ENCODE measurements around the gene ACER3.

GRCh38 chr11:76814414-76814813 lies 46.3 kb upstream of the ACER3 start:
- TF ChIP-seq, protein P1, sequence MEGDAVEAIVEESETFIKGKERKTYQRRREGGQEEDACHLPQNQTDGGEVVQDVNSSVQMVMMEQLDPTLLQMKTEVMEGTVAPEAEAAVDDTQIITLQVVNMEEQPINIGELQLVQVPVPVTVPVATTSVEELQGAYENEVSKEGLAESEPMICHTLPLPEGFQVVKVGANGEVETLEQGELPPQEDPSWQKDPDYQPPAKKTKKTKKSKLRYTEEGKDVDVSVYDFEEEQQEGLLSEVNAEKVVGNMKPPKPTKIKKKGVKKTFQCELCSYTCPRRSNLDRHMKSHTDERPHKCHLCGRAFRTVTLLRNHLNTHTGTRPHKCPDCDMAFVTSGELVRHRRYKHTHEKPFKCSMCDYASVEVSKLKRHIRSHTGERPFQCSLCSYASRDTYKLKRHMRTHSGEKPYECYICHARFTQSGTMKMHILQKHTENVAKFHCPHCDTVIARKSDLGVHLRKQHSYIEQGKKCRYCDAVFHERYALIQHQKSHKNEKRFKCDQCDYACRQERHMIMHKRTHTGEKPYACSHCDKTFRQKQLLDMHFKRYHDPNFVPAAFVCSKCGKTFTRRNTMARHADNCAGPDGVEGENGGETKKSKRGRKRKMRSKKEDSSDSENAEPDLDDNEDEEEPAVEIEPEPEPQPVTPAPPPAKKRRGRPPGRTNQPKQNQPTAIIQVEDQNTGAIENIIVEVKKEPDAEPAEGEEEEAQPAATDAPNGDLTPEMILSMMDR (IDR thresholded peaks at IDR 0.05; ENCODE audit: poor library complexity, severe bottlenecking): no peak
- TF ChIP-seq EZH2 (IDR thresholded peaks at IDR 0.05; ENCODE audit: borderline replicate concordance, insufficient read depth, low read length, poor library complexity, severe bottlenecking) (no peak), MXI1 (conservative IDR thresholded peaks at IDR 0.05; ENCODE audit: poor library complexity, severe bottlenecking) (no peak), REST (IDR thresholded peaks at IDR 0.05; ENCODE audit: borderline replicate concordance) (no peak), RAD21 (conservative IDR thresholded peaks at IDR 0.05) (no peak), POLR2AphosphoS5 (IDR thresholded peaks at IDR 0.05) (no peak), SMC3 (conservative IDR thresholded peaks at IDR 0.05; ENCODE audit: poor library complexity) (no peak)
